GM12878 (cell line): ENCODE measurements around the gene TRAF3. TPM values are rescaled to one million over a fixed set of nuclear protein-coding genes. Genes with fewer than 3 reads are reported as not detected.

Experiments used
- ATAC-seq: fragments of 200-7000 bp; cut with Tn5 transposase; 3 replicates; pipeline ENCODE4 v1.9.1; 2020; ENCODE audit warnings: mild to moderate bottlenecking, moderate library complexity
- BruUV-seq: library from RNA; stranded (reverse); fragments of 400-500 nt; replicated peaks from 2 replicates; lab custom pipeline; 2021; lab: Mats Ljungman, UMichigan
- CTCF ChIA-PET: fragments of 300-600 bp; sonication (Branson Sonifier 250); formaldehyde crosslinking; extraction: SDS; loops from one replicate; lab custom pipeline; 2021; ENCODE audit warnings: inconsistent platforms; lab: Yijun Ruan, JAX
- POLR2A ChIA-PET: fragments of 350-600 bp; formaldehyde crosslinking; extraction: SDS; loops from one replicate; lab custom pipeline; 2021; ENCODE audit warnings: inconsistent platforms; lab: Charles Lee
- RAD21 ChIA-PET: fragments of 300-600 bp; sonication (Branson Sonifier 250); formaldehyde crosslinking; loops from one replicate; lab custom pipeline; 2023; ENCODE audit warnings: antibody characterized with exemption; ENCODE audit not compliant: unreplicated experiment; lab: Charles Lee
- SMC1A ChIA-PET: fragments of 300-600 bp; sonication (Branson Sonifier 250); formaldehyde crosslinking; loops from one replicate; lab custom pipeline; 2023; ENCODE audit not compliant: unreplicated experiment, uncharacterized antibody; lab: Charles Lee
- DNase-seq: peaks from one replicate; pipeline ENCODE4 v3.0.0-alpha.2; 2011; ENCODE audit warnings: low read depth, low spot score
- FAIRE-seq: peaks from 3 replicates; lab custom pipeline; 2011; peaks lifted over from hg19 to GRCh38; lab: Jason Lieb, UNC
- H2AFZ ChIP-seq: 2 replicates; pipeline ENCODE4 v1.6.0; 2011; ENCODE audit warnings: low read depth, low read length, control low read depth; ENCODE audit not compliant: control insufficient read depth
- H3K27ac ChIP-seq: 2 replicates; pipeline ENCODE4 v1.5.1; 2011; ENCODE audit warnings: control low read depth; ENCODE audit not compliant: control insufficient read depth, insufficient read depth
- H3K27me3 ChIP-seq, 2 experiments: replicated peaks in 1 of 2; 2 replicates each; pipeline versions ENCODE4 v1.6.0 to v1.6.1; 2011; ENCODE audit warnings: low read length in 1 of 2; ENCODE audit not compliant: control insufficient read depth in 2 of 2, insufficient read depth in 2 of 2
- H3K36me3 ChIP-seq, 2 experiments: 2 replicates each; pipeline ENCODE4 v1.5.1; 2011; ENCODE audit warnings: low read length in 1 of 2; ENCODE audit not compliant: control insufficient read depth in 2 of 2, insufficient read depth in 2 of 2
- H3K4me1 ChIP-seq: 2 replicates; pipeline ENCODE4 v1.6.1; 2011; ENCODE audit warnings: mild to moderate bottlenecking, low read length, moderate library complexity, mixed read lengths; ENCODE audit not compliant: control insufficient read depth, insufficient read depth
- H3K4me2 ChIP-seq: 2 replicates; pipeline ENCODE4 v1.6.0; 2011; ENCODE audit warnings: control low read depth; ENCODE audit not compliant: control insufficient read depth, insufficient read depth
- H3K4me3 ChIP-seq: fragments of 200-600 bp; sonication (generic); 2 replicates; pipeline ENCODE4 v1.5.1; 2016
- H3K79me2 ChIP-seq: 2 replicates; pipeline ENCODE4 v1.6.0; 2011; ENCODE audit warnings: low read length; ENCODE audit not compliant: control insufficient read depth, insufficient read depth
- H3K9ac ChIP-seq: 2 replicates; pipeline ENCODE4 v1.8.0; 2011; ENCODE audit warnings: low read length, control low read depth, mixed read lengths; ENCODE audit not compliant: control insufficient read depth, insufficient read depth
- H3K9me3 ChIP-seq: replicated peaks from 3 replicates; pipeline ENCODE4 v1.5.1; 2011; ENCODE audit warnings: mild to moderate bottlenecking, low read length; ENCODE audit not compliant: control insufficient read depth, insufficient read depth
- H4K20me1 ChIP-seq: 2 replicates; pipeline ENCODE4 v1.6.0; 2011; ENCODE audit not compliant: control insufficient read depth, insufficient read depth
- GATAD2B ChIP-seq: fragments of 450-650 bp; conservative IDR thresholded peaks from 2 replicates; pipeline ENCODE4 v1.6.1; 2017; ENCODE audit warnings: low read depth, mild to moderate bottlenecking, moderate library complexity
- MYB ChIP-seq: fragments of 150-350 bp; IDR thresholded peaks from 2 replicates; pipeline ENCODE4 v1.6.1; 2014; ENCODE audit warnings: mild to moderate bottlenecking, low read depth, low read length, borderline replicate concordance
- SUZ12 ChIP-seq: fragments of 200-600 bp; sonication (generic); IDR thresholded peaks from one replicate; pipeline ENCODE4 v1.6.1; 2018; ENCODE audit warnings: antibody characterized with exemption, mild to moderate bottlenecking; ENCODE audit not compliant: unreplicated experiment
- WGBS: methylation state at CpG from one replicate; pipeline ENCODE4 v1.1.6; 2016; ENCODE audit warnings: low lambda C conversion rate; ENCODE audit not compliant: insufficient replicate concordance, insufficient coverage; ENCODE audit errors: missing lambda C conversion rate; 5-methylcytosine and 5-hydroxymethylcytosine counted together
- in situ Hi-C: fragments of 300-500 bp; cut with MboI; formaldehyde crosslinking; loops from 9 replicates; pipeline ENCODE4 v1.14.3; 2018; ENCODE audit warnings: mixed read lengths
- intact Hi-C: fragments of 100-400 bp; cut with micrococcal nuclease; formaldehyde crosslinking; loops from one replicate; pipeline ENCODE4 v1.14.2; 2022; ENCODE audit not compliant: unreplicated experiment
- polyA plus RNA-seq, 11 experiments: library from polyadenylated mRNA; depleted of rRNA in 4 of 11; unstranded in 6 of 11; stranded (reverse) in 5 of 11; fragments of >200 nt; fragmentation: Nextera tagmentation in 4 of 11; fragmentation: Illumina TruSeq in 1 of 11; extraction: Ambion mirVana in 4 of 11; extraction: Trizol in 1 of 11; gene quantifications; 1 replicate in 1 of 11; 2 replicates in 10 of 11; pipeline versions ENCODE4 v1.2.1 to v1.2.3, GENCODE V29; 2011 to 2016; ENCODE audit warnings: inconsistent platforms in 2 of 11, missing spikeins in 2 of 11, low read depth in 1 of 11
- total RNA-seq, 4 experiments: library from RNA; depleted of rRNA in 3 of 4; stranded (reverse); fragments of >200 nt in 3 of 4; fragmentation: Illumina TruSeq in 1 of 4; extraction: Trizol in 1 of 4; gene quantifications; 2 replicates each; pipeline versions ENCODE4 v1.2.1 to v1.2.3, GENCODE V29; 2013 to 2021
- TF ChIP-seq, protein P1 (sequence below): IDR thresholded peaks from 2 replicates; pipeline ENCODE4 v1.6.1; 2011; ENCODE audit warnings: borderline replicate concordance, low read depth, mild to moderate bottlenecking, moderate library complexity, mixed read lengths, low read length; ENCODE audit not compliant: insufficient read depth; ENCODE audit errors: extremely low read length

The TRAF3 gene
- total and polyA plus RNA-seq, 10 of the 15 experiments (the other 5 are each of a cell fraction or from before 2014, with no cell fraction given) = 3.0 to 70.1 (median 36.5) TPM

DNA sequence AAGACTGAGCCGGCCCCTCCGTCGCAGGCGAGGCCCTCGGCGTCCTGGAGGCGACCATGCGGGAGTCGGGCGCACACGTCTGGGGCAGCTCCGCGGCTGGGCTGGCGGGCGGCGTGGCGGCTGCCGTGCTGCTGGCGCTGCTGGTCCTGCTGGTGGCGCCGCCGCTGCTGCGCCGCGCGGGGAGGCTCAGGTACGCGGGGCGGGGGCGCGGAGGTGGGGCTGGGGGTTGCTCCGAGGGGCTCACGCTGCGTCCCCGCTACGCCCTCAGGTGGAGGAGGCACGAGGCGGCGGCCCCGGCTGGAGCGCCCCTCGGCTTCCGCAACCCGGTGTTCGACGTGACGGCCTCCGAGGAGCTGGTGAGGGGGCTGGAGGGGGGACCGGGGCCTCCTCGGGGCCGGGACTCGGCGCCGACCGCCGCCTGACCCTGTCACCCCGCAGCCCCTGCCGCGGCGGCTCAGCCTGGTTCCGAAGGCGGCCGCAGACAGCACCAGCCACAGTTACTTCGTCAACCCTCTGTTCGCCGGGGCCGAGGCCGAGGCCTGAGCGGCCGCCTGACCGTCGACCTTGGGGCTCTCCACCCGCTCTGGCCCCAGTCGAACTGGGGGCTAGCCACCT, 153.0 kb downstream of the TRAF3 start:
- intact Hi-C loops (no loop called here), in situ Hi-C loops (no loop called here)
- Histone ChIP-seq H3K27ac (no peak overlapping the region), H3K4me1 (peaks cover 24% of the 10 kb centered on the region), H4K20me1 (no peaks in the 10 kb centered on the region), H3K4me2 (no peak overlapping the region; the same call in 1 of the 2 replicates), H3K27me3 (peaks cover 7 to 10% of the 10 kb centered on the region in 2 experiments), H3K79me2 (no peaks in the 10 kb centered on the region), H3K36me3 (peaks cover 0 to 1% of the 10 kb centered on the region in 2 experiments; a peak in 1 of 4 replicates), H3K9ac (no peak overlapping the region), H3K4me3 (no peak overlapping the region), H2AFZ (no peak overlapping the region), H3K9me3 (no peaks in the 10 kb centered on the region)
- ChIA-PET CTCF (no interaction called here), RAD21 (interaction anchor here (1.4 kb wide), 1 partner anchor 237 kb away, joined by 3 read pairs; no protein-coding TSS in a partner anchor), SMC1A (no interaction called here), POLR2A (no interaction called here)
- DNase-seq = no peak
- ATAC-seq = peak; percentile 17
- 52% methylated on average over 51 of the region's 74 CpGs for WGBS
- no peak for TF ChIP-seq GATAD2B
- TF ChIP-seq, protein P1, sequence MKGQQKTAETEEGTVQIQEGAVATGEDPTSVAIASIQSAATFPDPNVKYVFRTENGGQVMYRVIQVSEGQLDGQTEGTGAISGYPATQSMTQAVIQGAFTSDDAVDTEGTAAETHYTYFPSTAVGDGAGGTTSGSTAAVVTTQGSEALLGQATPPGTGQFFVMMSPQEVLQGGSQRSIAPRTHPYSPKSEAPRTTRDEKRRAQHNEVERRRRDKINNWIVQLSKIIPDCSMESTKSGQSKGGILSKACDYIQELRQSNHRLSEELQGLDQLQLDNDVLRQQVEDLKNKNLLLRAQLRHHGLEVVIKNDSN = no peak
- TF ChIP-seq MYB = no peak
- TF ChIP-seq SUZ12 = peak; percentile 42
- no TSS peak for BruUV-seq
- FAIRE-seq = no peak
